NCI-H460 (cell line): ENCODE measurements around the gene NPPA. TPM values are rescaled to one million over a fixed set of nuclear protein-coding genes. Genes with fewer than 3 reads are reported as not detected.
"Not testable (repeated sequence)": the region's sequence is repeated elsewhere in the genome, so short reads cannot be mapped to it uniquely, and the experiment has no call there.

Experiments used
- DNase-seq: peaks from one replicate; pipeline ENCODE4 v3.0.0-alpha.2; 2016; ENCODE audit warnings: low read depth; ENCODE audit errors: extremely low read depth
- polyA plus RNA-seq: library from polyadenylated mRNA; depleted of rRNA; stranded (reverse); fragments of >200 nt; gene quantifications from 2 replicates; pipeline ENCODE4 v1.2.3, GENCODE V29; 2014; cell fraction: nucleus; rRNA removed
- total RNA-seq: library from RNA; depleted of rRNA; stranded (reverse); fragments of >200 nt; shearing (Covaris generic); gene quantifications from 2 replicates; pipeline ENCODE4 v1.2.3, GENCODE V29; 2014; rRNA removed

Gene NPPA
- not detected in 2 replicates for total RNA-seq
- not detected in 2 replicates for polyA plus RNA-seq

- no peak for DNase-seq
Measured at GRCh38 chr1:11847667-11848372, at the start of gene NPPA. Gene NPPA, minus strand, starts transcription at chr1:11847783. Its CDS starts 99 bp downstream, at chr1:11847684.

DNA sequence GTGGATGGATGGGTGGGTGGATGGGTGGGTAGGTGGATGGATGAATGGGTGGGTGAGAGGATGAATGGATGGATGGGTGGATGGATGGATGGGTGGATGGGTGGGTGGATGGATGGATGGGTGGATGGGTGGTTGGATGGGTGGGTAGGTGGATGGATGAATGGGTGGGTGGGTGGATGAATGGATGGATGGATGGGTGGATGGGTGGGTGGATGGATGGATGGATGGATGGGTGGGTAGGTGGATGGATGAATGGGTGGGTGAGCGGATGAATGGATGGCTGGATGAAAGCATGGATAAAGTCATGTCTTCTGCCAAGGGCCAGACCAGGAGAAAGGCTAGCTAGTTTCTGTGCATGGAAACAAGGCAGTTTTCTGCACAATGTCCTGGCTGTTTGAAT lies 46.9 kb upstream of the NPPA start:
- DNase-seq = not testable (repeated sequence)

- peak; percentile 31 for DNase-seq
Measured at GRCh38 chr1:11893907-11894251, 46.3 kb upstream of the NPPA start.

GRCh38 chr1:11891433-11892186 lies 44.0 kb upstream of the NPPA start:
- no peak for DNase-seq

- no peak for DNase-seq
Measured at GRCh38 chr1:11888877-11889208, 41.3 kb upstream of the NPPA start.

GRCh38 chr1:11888206-11888876 lies 40.8 kb upstream of the NPPA start:
- no peak for DNase-seq

GRCh38 chr1:11887666-11888007 lies 40.1 kb upstream of the NPPA start:
- no peak for DNase-seq

DNA sequence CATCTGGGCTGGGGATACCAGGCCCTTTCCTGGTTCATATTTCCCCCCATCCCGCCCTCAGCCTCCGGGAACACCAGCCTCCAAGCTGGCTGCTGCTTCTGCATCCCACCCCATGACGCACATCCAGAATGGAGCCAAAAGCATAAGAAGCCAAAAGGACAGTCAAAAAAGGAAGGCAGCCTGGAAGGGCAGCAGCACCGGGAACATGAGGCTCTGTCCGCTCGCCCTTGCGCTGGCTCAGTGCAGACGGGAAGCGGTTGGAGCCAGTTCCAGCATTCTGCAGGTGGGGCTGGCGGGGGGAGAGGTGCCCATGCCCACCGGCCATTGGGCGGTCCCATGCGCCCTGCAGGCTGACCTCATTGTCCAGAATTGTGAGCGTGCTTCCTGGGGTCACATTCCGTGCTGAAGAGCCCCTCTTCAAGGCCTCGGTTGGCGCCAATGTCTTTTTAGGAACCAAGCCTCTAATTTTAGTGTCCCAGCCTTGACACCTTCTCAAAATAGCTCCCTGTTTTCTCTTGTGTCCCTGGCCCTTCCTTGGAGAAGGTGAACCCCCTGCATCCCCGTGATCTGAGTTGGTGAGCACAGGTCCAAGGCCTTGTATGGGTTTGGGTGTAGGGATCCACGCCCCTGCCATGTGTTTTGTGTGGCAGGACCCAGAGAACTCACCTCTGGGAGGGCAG lies 39.5 kb upstream of the NPPA start:
- no peak for DNase-seq

DNA sequence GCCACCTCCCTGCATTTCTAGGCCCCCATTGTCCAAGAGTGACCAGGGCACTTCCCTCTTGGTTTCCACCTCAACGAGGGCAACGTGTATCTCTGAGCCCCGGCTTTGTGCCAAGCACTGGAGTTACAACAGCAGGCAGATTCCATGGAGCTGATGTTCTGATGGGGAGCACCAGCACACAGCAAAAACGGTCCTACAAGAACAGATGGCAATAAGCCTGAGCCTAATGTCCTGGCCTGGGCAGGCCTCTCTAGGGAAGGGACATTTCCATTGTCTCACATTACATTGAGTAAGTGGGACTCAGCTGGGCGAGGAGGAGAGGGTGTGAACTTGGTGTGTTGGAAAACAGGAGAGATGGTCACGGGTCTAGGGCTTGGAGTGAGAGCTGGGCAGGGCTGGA lies 38.3 kb upstream of the NPPA start:
- no peak for DNase-seq

- DNase-seq = no peak
Measured at GRCh38 chr1:11882814-11883538, 35.4 kb upstream of the NPPA start.

DNA sequence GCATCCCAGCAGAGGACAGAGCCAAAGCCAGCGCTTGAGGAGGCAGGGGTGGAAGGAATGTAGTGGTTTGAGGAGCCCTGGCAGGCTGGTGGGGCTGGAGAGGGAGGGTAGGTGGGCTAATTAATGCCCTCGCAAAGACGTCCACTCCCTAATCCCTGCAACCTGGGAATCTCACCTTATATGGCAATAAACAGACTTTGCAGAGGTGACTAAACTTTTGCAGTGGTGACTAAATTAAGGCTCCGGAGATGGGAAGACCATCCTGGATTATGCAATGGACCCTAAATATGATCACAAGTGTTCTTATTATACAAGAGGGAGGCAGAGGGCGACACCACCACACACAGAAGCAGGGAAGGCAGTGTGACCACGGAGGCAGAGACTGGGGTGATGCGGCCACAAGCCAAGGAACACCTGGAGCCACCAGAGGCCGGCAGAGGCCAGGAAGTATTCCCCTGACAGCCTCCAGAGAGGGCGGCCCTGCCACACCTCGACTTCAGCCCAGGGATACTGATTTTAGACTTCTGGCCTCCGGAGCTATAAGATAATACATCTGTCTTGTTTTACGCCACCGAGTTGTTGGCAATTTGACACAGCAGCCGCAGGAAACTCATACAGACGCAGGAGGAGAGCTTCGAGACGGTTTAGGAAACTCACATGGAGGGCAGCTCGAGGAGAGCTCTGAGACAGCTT lies 34.3 kb upstream of the NPPA start:
- no peak for DNase-seq

GRCh38 chr1:11880911-11881748 lies 33.5 kb upstream of the NPPA start:
- DNase-seq = no peak

GRCh38 chr1:11880181-11880575 lies 32.6 kb upstream of the NPPA start:
- no peak for DNase-seq

DNA sequence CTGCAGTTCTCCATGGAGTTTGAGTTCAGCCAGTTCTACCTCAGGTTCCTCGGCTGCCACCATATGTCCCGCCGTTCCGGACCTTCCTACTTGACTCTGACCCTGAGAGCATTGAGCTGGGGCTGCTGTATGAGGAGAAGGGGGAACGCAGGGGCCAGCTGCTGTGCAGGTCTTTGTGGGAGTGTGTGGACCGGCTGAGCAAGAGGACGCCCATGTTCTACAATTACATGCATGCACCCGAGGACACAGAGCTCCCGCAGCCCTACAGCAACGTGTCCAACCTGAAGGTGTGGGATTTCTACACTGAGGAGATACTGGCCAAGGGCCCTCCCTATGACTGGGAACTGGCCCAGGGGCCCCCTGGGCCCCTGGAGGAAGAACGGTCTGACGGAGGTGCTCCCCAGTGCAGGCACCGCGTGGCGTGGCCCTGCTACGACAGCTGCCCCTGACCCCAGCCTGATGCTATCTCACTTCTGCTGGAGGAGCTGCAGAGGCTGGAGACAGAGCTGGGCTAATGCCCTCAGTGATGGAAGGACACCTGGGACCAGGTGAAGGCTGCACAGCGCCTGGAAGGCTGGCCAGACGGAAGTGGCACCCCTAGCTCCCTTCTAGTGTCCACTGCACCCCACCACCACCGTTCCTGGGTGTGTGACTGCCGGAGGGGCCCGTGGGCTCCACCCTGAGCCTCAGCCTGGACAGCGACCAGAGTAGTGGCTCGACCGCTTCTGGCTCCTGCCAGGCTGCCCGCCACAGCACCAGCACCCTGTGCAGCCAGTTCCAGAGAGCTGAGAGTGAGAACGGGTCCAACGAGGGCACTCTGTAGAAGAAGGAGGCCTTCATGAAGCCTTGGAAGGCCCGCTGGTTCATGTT lies 32.0 kb upstream of the NPPA start:
- DNase-seq = no peak

DNA sequence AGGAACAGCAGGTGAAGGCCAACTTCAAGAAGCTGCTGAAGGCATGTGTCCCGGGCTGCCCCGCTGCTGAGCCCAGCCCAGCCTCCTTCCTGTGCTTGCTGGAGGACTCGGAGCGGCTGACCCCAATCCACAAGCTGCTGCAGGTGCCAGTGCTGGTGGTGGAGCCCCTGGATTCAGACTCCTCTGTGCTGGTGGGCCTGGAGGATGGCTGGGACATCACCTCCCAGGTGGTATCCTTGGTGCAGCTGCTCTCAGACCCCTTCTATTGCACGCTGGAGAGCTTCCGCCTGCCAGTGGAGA lies 31.3 kb upstream of the NPPA start:
- no peak for DNase-seq

DNA sequence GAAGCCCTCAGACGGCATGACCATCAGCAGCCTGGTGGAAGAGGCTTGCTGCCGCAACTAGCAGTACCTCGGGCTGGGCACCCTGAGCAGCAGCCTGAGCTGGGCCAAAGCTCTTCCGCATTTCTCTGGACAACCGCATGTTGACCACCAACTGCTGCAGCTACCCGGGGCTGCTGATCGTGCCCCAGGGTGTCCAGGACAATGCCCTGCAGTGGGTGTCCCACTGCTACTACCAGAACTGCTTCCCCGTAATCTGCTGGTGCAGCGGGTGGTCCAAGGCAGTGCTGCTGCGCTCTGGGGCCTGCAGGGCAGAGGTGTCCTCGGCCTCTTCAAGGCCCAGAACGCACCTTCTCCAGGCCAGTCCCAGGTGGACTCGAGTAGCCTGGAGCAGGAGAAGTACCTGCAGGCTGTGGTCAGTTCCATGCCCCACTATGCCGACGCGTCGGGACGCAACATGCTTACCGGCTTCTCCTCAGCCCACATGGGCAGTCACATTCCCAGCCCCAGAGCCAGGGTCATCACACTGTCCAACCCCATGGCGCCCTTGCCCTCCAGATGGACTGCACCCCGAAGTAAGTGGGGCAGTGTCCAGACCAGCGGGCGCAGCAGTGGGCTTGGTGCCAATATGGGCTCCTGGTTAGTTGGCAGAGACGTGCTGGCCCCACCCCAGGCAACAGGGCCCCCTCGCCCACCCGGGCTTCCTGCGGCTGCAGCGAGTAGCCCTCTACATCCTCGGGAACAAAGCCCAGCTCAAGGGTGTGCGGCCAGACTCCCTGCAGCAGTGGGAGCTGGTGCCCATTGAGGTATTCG lies 30.7 kb upstream of the NPPA start:
- no peak for DNase-seq

DNA sequence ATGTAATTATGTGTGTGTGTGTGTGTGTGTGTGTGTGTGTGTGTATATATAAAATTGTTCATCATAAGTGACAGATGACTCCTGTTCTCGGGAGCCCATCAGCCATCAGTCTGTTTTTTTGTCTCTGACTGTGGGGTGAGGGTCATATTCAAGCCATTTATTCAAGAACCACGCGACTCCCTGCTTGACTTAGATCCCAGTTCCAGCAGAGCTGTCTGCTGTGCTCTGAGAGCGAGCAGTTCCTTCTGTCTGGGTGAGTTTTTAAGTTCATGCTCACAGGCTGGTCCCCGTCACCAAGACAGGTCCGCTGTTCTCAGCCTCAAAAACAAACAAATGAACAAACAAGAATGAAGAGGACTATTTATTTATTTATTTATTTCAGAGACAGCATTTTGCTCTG lies 29.5 kb upstream of the NPPA start:
- no peak for DNase-seq

DNA sequence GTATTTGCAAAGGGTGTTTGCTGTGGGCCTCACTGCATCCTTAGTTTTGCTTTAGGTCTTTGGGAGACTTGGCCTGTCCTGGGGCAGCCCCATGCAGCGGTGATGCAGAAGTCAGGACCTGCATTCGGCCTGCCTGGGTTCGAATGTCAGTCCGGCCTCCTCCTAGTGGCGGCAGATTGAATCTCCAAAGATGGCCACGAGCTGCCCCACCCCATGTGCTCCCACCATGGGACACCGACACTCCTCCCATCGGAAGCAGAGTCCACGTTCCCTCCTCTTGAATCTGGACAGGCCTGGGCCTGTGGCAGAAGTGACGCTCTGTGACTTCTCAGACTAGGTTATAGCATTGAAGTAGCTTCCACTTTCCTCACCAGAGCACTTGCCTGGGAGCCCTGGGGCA lies 27.5 kb upstream of the NPPA start:
- DNase-seq = no peak
